ENCODE data around the gene GEMIN8.

GRCh38 chrX:14029425-14030173, at the start of gene GEMIN8:
- TF ChIP-seq CTCF (IDR thresholded peaks at IDR 0.05) (no peak), POLR2A (IDR thresholded peaks at IDR 0.05) (peak; percentile 73 to 90 (median 89))

All from body of pancreas (tissue), 4 donors.